Stimulated activated CD4-positive, alpha-beta T cell treated with anti-CD3 and anti-CD28 coated beads, Interleukin-15, amount 100 ng/mL, for 1 hour (primary cell): ENCODE results near the gene RAPGEF1.

ENCODE experiments used
- DNase-seq, 2 donors: peaks; one replicate each; pipeline ENCODE4 v3.0.0-alpha.2; 2020; ENCODE audit warnings: low read depth in 1 of 2, low spot score in 1 of 2

The RAPGEF1 gene

GRCh38 chr9:131708226-131709002 lies 31.5 kb downstream of the RAPGEF1 start:
- no peak for DNase-seq

DNA sequence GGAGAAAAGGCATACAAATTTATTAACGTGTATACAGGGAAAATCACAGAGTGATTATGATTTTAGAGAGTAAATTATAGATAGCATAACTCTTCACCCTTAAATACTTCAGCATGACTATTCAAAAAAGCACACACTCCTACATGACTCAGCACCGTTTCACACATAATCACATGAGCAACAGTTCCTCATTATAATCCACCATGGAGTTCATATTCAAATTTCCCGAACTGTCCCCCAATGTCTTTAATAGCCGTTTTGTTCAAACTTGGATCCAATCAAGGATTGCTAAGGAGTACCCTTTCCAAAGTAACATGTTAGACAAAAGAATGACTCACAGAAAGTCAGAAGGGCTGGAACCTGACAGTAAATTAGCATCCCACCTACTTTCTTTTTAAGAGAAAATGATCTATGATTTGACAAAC lies 32.1 kb downstream of the RAPGEF1 start:
- DNase-seq = no peak

- no peak for DNase-seq
Observed at GRCh38 chr9:131707050-131707449, 32.8 kb downstream of the RAPGEF1 start.

DNA sequence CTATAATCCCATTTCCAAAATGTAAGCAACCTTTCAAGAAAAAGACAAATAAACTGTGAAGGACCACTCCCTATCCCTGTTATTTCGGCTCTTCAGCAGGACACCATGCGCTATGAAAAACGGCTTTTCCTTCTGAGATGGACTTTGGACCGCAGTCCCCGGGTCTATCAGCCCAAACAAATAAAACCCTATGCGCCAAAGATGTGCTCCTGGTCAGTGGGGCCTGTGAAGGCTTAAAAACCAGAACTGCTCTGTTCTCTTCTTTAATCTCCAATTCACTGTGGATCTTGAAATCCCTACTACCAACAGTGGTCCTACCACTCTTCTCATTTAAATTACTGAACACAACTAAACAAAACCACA lies 33.3 kb downstream of the RAPGEF1 start:
- DNase-seq = no peak

GRCh38 chr9:131704988-131705387 lies 34.9 kb downstream of the RAPGEF1 start:
- DNase-seq = no peak

DNA sequence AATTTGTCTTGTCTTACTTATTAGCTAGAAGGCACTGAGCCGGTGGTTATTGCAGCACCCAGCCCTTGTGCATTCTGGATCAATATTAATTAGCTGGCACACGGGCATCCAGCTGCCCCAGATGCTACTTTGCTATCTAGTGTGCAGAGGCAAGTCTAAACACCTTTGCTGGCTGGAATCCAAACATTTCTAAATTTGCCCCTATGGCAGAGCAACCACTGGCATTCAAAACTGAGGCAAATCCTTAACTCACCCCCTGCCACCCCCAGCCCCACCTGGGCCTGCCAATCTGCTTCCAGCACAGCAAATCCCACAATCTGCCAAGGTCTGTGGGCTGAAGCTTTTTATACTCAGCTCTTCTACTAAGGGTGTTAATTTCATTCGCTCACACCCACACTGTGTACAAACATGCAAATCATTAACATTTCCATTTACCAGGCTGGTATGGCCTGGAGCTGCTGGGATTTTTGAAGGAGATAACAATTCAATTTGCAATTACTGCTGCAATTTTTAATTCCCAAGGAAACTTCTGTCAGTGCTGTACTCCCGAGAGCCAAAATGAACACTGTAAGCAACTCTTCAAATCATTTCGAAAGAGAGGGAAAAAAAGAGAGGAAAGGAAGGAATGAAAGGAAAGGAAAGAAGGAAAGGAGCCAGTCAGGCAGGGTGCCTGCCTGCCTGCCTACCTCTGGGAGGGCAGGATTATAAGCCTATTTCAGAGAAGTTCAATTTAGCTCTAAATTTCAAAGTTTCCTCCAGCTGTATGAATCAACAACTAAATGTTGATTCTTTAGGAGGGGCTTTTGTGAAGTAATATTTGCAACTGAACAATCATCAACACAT lies 35.5 kb downstream of the RAPGEF1 start:
- DNase-seq = no peak

DNA sequence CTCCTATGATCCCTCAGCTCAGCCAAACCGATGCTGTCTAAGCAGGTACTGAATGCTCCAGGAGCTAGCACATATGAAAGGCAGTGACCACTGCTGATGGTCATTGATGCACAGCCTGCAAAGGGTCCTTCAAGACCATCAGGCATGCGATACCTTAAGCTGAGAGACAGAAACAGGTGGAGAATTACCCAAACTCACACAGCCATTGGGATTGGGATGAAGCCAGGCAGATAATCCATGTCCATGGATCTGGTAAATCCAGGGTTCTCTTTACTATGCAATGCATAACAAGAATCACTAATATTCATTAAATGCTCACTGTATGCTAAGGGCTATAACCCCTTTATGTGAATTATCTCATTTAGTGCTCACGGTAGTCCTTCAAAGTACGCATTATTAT lies 36.2 kb downstream of the RAPGEF1 start:
- no peak for DNase-seq

DNA sequence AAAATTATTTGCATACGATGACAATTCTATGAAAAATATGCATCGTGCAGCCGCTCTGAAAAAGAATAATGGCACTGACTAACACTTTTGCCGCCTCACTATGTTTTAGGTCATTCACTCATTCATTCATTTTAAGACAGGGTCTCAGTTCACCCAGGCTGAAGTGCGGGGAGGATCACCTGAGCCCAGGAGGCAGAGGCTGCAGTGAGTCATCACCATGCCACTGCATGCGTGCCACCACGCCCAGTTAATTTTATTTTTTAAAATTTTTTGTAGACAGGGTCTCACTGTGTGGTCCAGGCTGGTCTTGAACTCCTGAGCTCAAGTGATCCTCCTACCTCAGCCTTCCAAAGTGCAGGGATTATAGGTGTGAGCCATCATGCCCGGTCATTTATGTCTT lies 37.0 kb downstream of the RAPGEF1 start:
- DNase-seq = no peak

DNA sequence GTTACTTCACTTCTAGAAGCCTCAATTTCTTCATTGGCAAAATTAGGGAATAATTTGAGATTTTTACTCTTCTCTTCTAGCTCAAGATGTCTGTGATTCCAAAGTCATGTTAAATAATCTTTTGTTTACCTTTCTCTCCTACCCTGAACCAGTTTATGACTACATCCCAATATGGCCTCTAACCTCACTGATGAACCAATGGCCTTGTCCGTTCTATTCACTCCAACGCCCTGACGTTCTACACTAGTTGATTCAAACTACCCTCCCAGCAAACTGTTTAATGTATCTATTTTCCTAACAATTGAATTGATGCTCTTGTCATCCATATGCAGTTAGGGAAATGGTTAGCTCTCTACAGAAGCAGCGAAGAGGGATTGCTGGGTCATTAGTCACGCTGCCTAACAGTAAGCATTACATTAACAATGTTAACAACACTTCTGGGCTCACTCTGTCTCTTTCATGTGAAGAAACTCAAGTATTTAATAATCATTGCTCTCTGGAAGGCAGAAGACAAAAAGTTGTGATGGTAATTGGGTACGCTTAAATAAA lies 38.0 kb downstream of the RAPGEF1 start:
- DNase-seq = no peak

GRCh38 chr9:131701436-131701781 lies 38.5 kb downstream of the RAPGEF1 start:
- DNase-seq = no peak

- DNase-seq = no peak
Observed at GRCh38 chr9:131700765-131701435, 39.0 kb downstream of the RAPGEF1 start.

DNA sequence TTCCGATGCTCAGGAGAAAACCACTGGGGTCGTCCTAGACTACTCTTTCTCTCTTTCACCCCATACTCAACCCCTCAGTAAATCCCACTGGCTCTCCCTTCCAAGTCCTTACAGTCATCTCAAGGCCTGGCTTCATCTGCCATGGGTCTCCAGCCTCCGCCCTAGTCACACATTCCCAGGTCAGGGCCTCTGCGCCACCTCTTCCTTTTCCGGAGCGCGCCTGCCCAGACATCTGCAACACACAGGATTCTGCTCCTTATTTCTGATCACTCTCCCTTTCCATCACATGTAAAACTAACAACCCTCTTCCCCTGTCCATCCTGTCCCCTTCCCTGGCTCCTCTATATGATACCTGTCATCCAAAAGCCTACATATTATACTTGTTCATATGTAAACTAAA lies 39.8 kb downstream of the RAPGEF1 start:
- DNase-seq = no peak

GRCh38 chr9:131698618-131698985 lies 41.3 kb downstream of the RAPGEF1 start:
- no peak for DNase-seq

- no peak for DNase-seq
Observed at GRCh38 chr9:131697908-131698617, 41.8 kb downstream of the RAPGEF1 start.

DNA sequence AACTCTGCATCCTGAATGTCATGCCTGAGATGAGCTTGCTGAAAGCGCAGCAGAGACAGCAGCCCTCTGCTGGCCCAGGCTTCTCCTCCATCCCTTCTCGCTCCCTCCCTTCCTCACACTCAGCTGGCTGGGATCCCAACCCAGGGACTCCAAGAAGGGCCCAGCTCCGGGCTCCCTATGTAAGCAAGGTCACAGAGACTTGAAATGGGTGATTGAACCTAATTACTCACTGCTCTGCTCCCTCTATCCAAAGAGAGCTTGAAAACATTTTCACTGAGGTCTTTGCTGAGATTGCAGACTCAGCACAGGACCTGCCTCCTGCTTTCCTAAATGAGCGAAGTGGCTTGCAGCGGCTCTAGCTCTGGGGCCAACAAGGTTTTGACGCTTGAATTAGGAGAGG lies 42.8 kb downstream of the RAPGEF1 start:
- no peak for DNase-seq

DNA sequence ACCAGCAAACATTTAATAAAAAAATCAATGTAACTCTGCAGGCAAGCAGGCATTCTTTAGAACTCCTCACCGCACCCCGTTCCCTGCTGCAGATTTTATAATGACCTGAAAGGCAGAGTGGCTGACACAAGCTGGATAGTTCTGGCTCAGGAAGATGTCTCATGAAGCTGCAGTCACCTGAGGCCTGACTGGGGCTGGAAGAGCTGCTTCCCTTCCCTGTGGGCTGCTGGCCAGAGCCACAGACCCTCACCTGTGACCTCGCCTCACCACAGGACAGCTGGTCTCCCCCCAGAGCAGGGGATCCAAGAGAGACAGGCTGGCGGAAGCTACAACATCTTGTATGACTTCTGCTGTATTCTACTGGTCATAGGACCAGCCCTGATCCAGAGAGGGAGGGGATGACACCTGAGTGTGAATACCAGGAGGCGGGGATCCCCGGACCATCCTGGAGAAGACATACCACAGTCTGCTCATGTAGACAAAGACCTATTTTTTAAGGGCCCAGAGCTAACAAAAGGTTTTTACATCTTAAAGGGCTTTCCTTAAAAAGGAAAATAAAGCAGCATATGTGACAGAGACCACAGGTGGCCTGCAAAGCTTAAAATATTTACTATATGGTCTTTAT lies 43.9 kb downstream of the RAPGEF1 start:
- no peak for DNase-seq

- no peak for DNase-seq
Observed at GRCh38 chr9:131695366-131695765, 44.5 kb downstream of the RAPGEF1 start.

DNA sequence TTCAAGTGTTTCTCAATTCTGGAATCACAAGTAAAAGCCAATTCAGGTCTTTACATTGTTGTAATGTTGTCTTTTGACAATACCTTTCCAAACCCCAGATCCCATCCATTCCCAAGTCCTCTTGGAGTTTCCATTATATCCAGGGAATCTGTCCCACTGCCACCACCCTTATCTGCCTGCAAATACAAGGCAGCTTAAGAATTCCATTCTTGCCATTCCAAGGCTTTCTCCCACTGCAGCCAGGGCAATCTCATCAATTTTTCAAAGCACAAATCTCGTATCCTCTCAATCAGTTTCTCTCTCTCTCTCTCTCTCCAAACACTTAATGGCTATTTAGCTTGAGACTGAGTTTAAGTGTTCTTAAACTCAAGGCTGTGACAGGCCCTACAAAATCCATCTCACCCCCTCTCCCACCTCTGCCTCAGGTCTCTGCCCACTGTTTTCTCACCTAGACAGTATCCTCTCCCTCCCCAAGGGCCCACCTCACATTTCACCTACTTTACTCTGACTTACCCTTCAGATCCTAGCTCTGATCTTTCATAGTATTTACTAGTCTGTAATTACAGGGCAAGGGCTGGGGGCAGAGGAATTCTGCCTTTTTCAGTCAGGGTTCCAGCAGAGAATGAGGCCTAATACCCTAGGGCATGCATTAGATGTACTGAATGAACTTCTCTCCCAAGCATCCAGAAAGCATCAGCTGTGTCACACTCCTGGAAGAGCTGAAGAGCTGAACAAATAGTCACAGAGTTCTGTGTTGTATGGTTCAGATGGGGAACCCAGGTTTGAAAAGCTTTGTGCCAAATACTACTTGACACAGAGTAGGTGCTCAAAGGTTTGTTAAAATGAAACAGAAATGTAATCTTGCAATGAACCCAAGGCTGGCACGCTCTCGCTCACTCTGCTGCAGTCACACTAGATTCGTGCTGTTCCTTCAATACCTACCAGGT lies 46.0 kb downstream of the RAPGEF1 start:
- no peak for DNase-seq
